ENCODE measurements around the gene PSMB5.

Gene PSMB5

GRCh38 chr14:23034498-23035302 is at the start of gene PSMB5:
Gene PSMB5 (minus strand): TSS chr14:23034900. CDS start chr14:23034881, 19 bp downstream.
- DNase-seq = no peak

- no peak for DNase-seq
Measured at GRCh38 chr14:23080474-23080873, 45.8 kb upstream of the PSMB5 start.

- no peak for DNase-seq
Measured at GRCh38 chr14:23079716-23080115, 45.0 kb upstream of the PSMB5 start.

GRCh38 chr14:23078692-23079116 is 44.0 kb upstream of the PSMB5 start:
- no peak for DNase-seq

GRCh38 chr14:23077962-23078361 is 43.3 kb upstream of the PSMB5 start:
- no peak for DNase-seq

- no peak for DNase-seq
Measured at GRCh38 chr14:23076785-23077408, 42.2 kb upstream of the PSMB5 start.

GRCh38 chr14:23074906-23075305 is 40.2 kb upstream of the PSMB5 start:
- DNase-seq = no peak

GRCh38 chr14:23071921-23072539 is 37.3 kb upstream of the PSMB5 start:
- no peak for DNase-seq

GRCh38 chr14:23071244-23071920 is 36.7 kb upstream of the PSMB5 start:
- no peak for DNase-seq

- DNase-seq = no peak
Measured at GRCh38 chr14:23070262-23071129, 35.8 kb upstream of the PSMB5 start.

- no peak for DNase-seq
Measured at GRCh38 chr14:23069413-23069806, 34.7 kb upstream of the PSMB5 start.

- DNase-seq = no peak
Measured at GRCh38 chr14:23068789-23069412, 34.2 kb upstream of the PSMB5 start.

GRCh38 chr14:23067847-23068788 is 33.4 kb upstream of the PSMB5 start:
- no peak for DNase-seq

GRCh38 chr14:23066855-23067744 is 32.4 kb upstream of the PSMB5 start:
- no peak for DNase-seq

- DNase-seq = no peak
Measured at GRCh38 chr14:23066368-23066767, 31.7 kb upstream of the PSMB5 start.

GRCh38 chr14:23063601-23064000 is 28.9 kb upstream of the PSMB5 start:
- no peak for DNase-seq

- no peak for DNase-seq
Measured at GRCh38 chr14:23062002-23062401, 27.3 kb upstream of the PSMB5 start.

- DNase-seq = no peak
Measured at GRCh38 chr14:23060536-23061260, 26.0 kb upstream of the PSMB5 start.
